ENCODE results near the gene ZEB2. TPM values are rescaled to one million over a fixed set of nuclear protein-coding genes. Genes with fewer than 3 reads are reported as not detected.

The ZEB2 gene
- total RNA-seq, 4 donors from 2014 or later: 12.4 to 149 (median 29.9) TPM

GRCh38 chr2:144390424-144391020 lies 129.4 kb downstream of the ZEB2 start:
- no peak for DNase-seq
- no peak for TF ChIP-seq CTCF (IDR thresholded peaks at IDR 0.05)
- no peak for TF ChIP-seq POLR2A (IDR thresholded peaks at IDR 0.05)
- Histone ChIP-seq H3K4me3 (no peak overlapping the region), H3K27ac (no peak overlapping the region), H3K27me3 (no peaks in the 10 kb centered on the region), H3K9me3 (no peaks in the 10 kb centered on the region), H3K4me1 (no peaks in the 10 kb centered on the region), H3K36me3 (peaks cover 0 to 2% (median 0%) of the 10 kb centered on the region in 3 donors)

GRCh38 chr2:144389930-144390311 lies 130.0 kb downstream of the ZEB2 start:
- Histone ChIP-seq H3K27ac (no peak overlapping the region), H3K4me1 (no peaks in the 10 kb centered on the region), H3K36me3 (no peaks in the 10 kb centered on the region), H3K27me3 (no peaks in the 10 kb centered on the region), H3K4me3 (peak overlapping the region in 2 of 4 donors; percentile 42 to 50), H3K9me3 (no peaks in the 10 kb centered on the region)
- TF ChIP-seq CTCF (IDR thresholded peaks at IDR 0.05) (no peak), POLR2A (IDR thresholded peaks at IDR 0.05) (no peak)
- no peak for DNase-seq

GRCh38 chr2:144389151-144389929 lies 130.6 kb downstream of the ZEB2 start:
- H3K27ac ChIP-seq: no peak overlapping the region
- H3K27me3 ChIP-seq: no peaks in the 10 kb centered on the region
- H3K4me1 ChIP-seq: no peaks in the 10 kb centered on the region
- no peaks in the 10 kb centered on the region for H3K36me3 ChIP-seq
- no peak for DNase-seq
- H3K9me3 ChIP-seq: no peaks in the 10 kb centered on the region
- TF ChIP-seq CTCF (IDR thresholded peaks at IDR 0.05): no peak
- peak overlapping the region in 3 of 4 donors; percentile 13 to 50 (median 42) for H3K4me3 ChIP-seq

GRCh38 chr2:144385381-144385780 lies 134.5 kb downstream of the ZEB2 start:
- Histone ChIP-seq H3K27ac (no peak overlapping the region), H3K4me3 (no peak overlapping the region), H3K36me3 (no peaks in the 10 kb centered on the region), H3K27me3 (no peaks in the 10 kb centered on the region), H3K4me1 (no peaks in the 10 kb centered on the region), H3K9me3 (no peaks in the 10 kb centered on the region)
- no peak for DNase-seq
- TF ChIP-seq CTCF (IDR thresholded peaks at IDR 0.05) (no peak), POLR2A (IDR thresholded peaks at IDR 0.05) (no peak)

GRCh38 chr2:144383571-144384100 lies 136.3 kb downstream of the ZEB2 start:
- Histone ChIP-seq H3K4me1 (no peaks in the 10 kb centered on the region), H3K36me3 (no peaks in the 10 kb centered on the region), H3K9me3 (no peaks in the 10 kb centered on the region), H3K4me3 (no peak overlapping the region), H3K27me3 (no peaks in the 10 kb centered on the region), H3K27ac (no peak overlapping the region)
- no peak for TF ChIP-seq POLR2A (IDR thresholded peaks at IDR 0.05)
- no peak for TF ChIP-seq CTCF (IDR thresholded peaks at IDR 0.05)
- DNase-seq: no peak
